ENCODE results near the gene ALX3. TPM values are rescaled to one million over a fixed set of nuclear protein-coding genes. Genes with fewer than 3 reads are reported as not detected.

The ALX3 gene
- total RNA-seq, 1 experiment from 2014 or later: 0.15 TPM

- POLR2A ChIA-PET: interaction anchor here (0.6 to 1.3 kb wide), 2 partner anchors 18 to 28 kb away, joined by 3 to 5 read pairs; no protein-coding TSS in a partner anchor
- H3K27me3 Mint-ChIP-seq (ENCODE audit: low read depth): peaks cover 50% of the 10 kb centered on the region
- DNase-seq (ENCODE audit: low spot score) (peak; percentile 60), ATAC-seq (peak; percentile 76)
- no peak overlapping the region for H3K4me3 Mint-ChIP-seq
- TF ChIP-seq MLX (CRISPR knock-in tag; IDR thresholded peaks at IDR 0.05) (no peak), CTCF (IDR thresholded peaks at IDR 0.05) (peak; percentile 71), CBFB (CRISPR knock-in tag; IDR thresholded peaks at IDR 0.05; ENCODE audit: low read depth) (no peak)
- H3K27ac Mint-ChIP-seq: no peak overlapping the region
- CTCF ChIA-PET: interaction anchor here (0.6 to 6.4 kb wide), 45 partner anchors 9 to 531 kb away, joined by 3 to 291 read pairs (median 6); partner anchors contain the start of genes ALX3, SLC6A17, STRIP1 and UBL4B
- H3K4me1 Mint-ChIP-seq: peaks cover 33% of the 10 kb centered on the region
- H3K9me3 Mint-ChIP-seq: no peaks in the 10 kb centered on the region
- H3K36me3 Mint-ChIP-seq: no peaks in the 10 kb centered on the region
These were observed 17.6 kb upstream of the ALX3 start for GRCh38 chr1:110087812-110088738.

- POLR2A ChIA-PET: no interaction called here
- Mint-ChIP-seq H3K4me3 (no peak overlapping the region), H3K27me3 (ENCODE audit: low read depth) (peaks cover 62% of the 10 kb centered on the region), H3K36me3 (no peaks in the 10 kb centered on the region), H3K27ac (no peak overlapping the region), H3K4me1 (peaks cover 37% of the 10 kb centered on the region), H3K9me3 (no peaks in the 10 kb centered on the region)
- CTCF ChIA-PET: interaction anchor here (0.7 to 6.4 kb wide), 7 partner anchors 14 to 226 kb away, joined by 3 to 291 read pairs (median 7); partner anchors contain the start of gene ALX3
- ATAC-seq (no peak), DNase-seq (ENCODE audit: low spot score) (no peak)
- TF ChIP-seq MLX (CRISPR knock-in tag; IDR thresholded peaks at IDR 0.05) (no peak), ATF2 (CRISPR knock-in tag; IDR thresholded peaks at IDR 0.05; ENCODE audit: borderline replicate concordance, low read depth) (no peak), KAT7 (CRISPR knock-in tag; IDR thresholded peaks at IDR 0.05; ENCODE audit: borderline replicate concordance) (no peak), ZBTB43 (CRISPR knock-in tag; IDR thresholded peaks at IDR 0.05) (no peak), FOXP4 (CRISPR knock-in tag; IDR thresholded peaks at IDR 0.05) (no peak), CREM (CRISPR knock-in tag; IDR thresholded peaks at IDR 0.05) (no peak), NFATC4 (CRISPR knock-in tag; IDR thresholded peaks at IDR 0.05) (no peak), TEAD4 (CRISPR knock-in tag; IDR thresholded peaks at IDR 0.05) (no peak), CTCF (IDR thresholded peaks at IDR 0.05) (no peak), ZNF396 (CRISPR knock-in tag; IDR thresholded peaks at IDR 0.05; ENCODE audit: borderline replicate concordance) (no peak), ESRRA (CRISPR knock-in tag; IDR thresholded peaks at IDR 0.05; ENCODE audit: borderline replicate concordance) (no peak), TEAD1 (CRISPR knock-in tag; IDR thresholded peaks at IDR 0.05) (no peak), ATF1 (CRISPR knock-in tag; IDR thresholded peaks at IDR 0.05) (no peak), ATF3 (CRISPR knock-in tag; conservative IDR thresholded peaks at IDR 0.05) (no peak), SMAD3 (CRISPR knock-in tag; IDR thresholded peaks at IDR 0.05; ENCODE audit: borderline replicate concordance) (no peak), ZNF671 (CRISPR knock-in tag; IDR thresholded peaks at IDR 0.05) (no peak), SP1 (CRISPR knock-in tag; conservative IDR thresholded peaks at IDR 0.05) (no peak), ZNF512 (CRISPR knock-in tag; IDR thresholded peaks at IDR 0.05; ENCODE audit: borderline replicate concordance) (no peak), ZNF232 (CRISPR knock-in tag; IDR thresholded peaks at IDR 0.05) (no peak)
These were observed 16.5 kb upstream of the ALX3 start for GRCh38 chr1:110086961-110087360.

All from WTC11 (cell line).